ENCODE measurements around the gene CELSR1.

Gene CELSR1

DNA sequence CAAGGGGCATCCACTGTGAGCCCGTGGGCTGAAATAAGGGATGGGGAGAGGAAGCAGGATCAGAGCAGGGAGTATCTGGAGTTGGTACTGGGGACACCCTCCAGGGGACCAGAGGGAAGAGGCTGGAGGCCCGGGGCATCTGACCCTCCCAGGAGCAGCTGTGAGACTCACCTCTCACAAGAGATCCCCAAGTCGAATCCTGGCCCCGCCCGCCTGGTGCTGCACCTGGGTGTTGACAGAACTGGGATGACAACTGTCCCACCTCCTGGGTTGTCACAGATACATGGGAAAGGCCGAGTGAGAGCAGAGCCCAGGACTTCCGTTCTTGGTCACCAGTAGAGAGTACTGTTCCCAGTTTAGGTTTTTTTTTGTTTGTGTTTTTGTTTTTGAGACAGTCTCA lies 78.9 kb downstream of the CELSR1 start:
- no peak for DNase-seq (ENCODE audit: low read depth)

GRCh38 chr22:46457502-46458488 lies 79.6 kb downstream of the CELSR1 start:
- DNase-seq (ENCODE audit: low read depth) = no peak

- DNase-seq (ENCODE audit: low read depth) = no peak
Measured at GRCh38 chr22:46456818-46457163, 80.6 kb downstream of the CELSR1 start.

- DNase-seq (ENCODE audit: low read depth) = no peak
Measured at GRCh38 chr22:46455446-46455845, 82.0 kb downstream of the CELSR1 start.

DNA sequence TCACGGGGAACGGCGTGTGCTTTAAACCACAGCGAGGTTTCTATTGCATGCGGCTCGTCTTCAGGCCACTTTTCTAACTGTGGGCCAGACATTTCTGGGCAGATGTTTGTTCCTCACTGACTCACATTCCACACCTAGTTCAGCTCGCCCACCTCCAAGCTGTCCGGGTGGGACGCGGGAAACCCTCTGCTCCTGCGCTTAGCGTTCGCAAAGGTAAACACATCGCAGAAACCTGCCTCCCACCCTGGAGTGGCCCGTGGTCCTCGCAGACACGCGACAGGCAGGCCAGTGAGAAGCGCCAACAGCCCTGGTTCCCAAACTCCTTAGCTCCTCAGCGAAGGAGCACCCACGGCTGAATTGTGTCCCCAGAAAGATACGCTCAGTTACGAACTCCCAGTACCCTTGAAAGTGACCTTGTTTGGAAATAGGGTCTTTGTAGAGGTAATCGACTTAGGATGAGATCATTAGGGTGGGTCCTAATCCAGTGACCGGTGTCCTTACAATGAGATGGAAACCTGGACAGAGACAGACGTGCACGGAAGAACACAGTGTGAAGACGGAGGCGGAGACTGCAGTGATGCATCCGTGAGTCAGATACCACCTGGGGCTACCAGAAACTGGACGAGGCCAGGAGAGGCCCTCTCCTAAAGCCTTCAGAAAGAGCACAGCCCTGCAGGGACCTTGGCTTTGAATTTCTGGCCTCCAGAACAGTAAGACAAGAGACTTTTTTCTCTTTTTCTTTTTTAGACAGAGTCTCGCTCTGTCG lies 82.7 kb downstream of the CELSR1 start:
- DNase-seq (ENCODE audit: low read depth) = no peak

DNA sequence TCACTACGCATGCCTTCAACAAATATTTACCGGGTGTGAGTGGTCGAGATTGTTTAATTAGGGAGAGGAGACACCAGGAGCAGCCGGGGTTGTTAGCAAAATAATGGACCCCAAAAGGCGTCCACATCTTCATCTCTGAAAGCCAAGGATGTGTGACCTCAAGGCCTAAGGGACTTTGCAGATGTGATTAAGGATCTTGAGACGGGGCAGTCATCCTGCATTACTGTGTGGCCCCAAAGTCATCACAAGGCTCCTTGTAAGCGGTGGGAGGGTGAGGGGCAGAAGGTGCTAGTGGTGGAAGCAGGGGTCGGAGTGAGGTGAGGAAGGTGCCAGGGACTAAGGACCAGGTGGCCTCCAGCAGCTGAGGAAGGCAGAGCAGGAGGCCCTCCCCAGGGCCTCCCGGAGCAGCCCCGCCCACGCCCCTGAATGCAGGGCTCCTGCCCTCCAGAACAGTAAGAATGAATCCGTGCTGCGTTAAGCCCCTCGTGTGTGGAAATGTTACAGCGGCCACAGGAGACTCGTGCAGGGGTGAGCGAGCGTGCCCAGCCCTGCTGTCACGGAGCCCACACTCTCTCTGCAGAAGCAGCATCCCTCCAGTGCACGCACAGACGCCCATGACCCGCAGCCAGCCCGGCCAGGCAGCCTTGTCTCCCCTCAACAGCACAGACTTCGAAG lies 83.5 kb downstream of the CELSR1 start:
- no peak for DNase-seq (ENCODE audit: low read depth)

DNA sequence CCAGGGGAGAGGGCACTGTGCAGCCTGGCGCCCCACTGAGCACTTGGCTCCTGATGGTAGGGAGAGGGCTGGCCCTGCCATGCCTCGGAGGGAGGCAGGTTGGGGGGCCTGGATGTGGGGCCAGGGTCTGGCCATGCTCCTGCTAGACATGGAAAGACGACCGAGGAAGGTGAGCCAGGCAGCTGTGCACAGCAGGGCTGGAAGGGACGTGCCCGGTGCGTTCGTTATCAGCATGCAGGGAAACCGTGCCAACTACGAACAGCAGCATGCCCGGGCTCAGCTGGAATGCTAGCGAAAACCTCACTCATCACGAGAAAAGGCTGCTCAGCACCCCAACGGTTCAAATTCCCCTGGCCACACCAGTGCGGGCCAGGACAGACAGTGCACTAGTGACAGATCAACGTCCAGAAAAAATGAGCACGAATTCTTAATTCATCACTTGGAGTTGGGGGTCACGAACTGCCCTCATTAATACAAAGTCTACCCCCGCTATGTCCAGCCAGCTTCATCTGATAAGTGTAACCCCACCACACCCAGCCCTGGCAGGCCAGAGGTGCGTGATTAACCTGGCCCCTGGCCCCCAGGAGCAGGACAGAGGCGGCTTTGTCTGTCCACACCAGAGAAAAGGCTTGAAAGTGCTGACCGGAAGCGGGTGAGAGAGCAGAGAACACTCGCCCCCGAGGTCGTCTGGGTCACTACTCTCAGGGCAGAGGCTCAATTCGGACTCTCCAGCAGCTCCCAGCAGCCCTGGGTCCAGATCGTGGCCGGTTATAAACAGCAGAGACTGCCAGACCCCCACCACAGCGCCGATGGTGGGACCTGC lies 84.2 kb downstream of the CELSR1 start:
- no peak for DNase-seq (ENCODE audit: low read depth)

GRCh38 chr22:46452195-46453005 lies 85.0 kb downstream of the CELSR1 start:
- DNase-seq (ENCODE audit: low read depth) = no peak

DNA sequence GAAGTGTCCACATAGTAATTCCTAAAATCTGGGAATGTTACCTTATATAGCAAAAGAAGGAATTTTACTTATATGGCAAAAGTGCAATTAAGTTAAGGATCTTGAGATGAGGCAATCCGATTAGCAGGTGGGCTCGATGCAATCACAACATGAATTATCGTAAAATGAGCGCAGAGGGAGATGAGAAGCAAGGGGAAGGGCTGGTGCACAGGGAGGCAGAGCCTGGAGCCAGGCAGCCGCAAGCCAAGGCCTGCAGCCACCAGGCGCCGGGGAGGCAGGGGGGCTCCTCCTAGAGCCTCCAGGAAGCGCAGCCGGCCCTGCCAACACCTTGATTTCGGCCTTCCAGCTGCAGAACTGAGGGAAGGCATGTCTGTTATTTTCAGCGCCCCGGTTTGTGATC lies 85.7 kb downstream of the CELSR1 start:
- no peak for DNase-seq (ENCODE audit: low read depth)

- DNase-seq (ENCODE audit: low read depth) = no peak
Measured at GRCh38 chr22:46450931-46451561, 86.4 kb downstream of the CELSR1 start.

GRCh38 chr22:46449974-46450745 lies 87.3 kb downstream of the CELSR1 start:
- DNase-seq (ENCODE audit: low read depth) = no peak

- DNase-seq (ENCODE audit: low read depth) = no peak
Measured at GRCh38 chr22:46449116-46449691, 88.2 kb downstream of the CELSR1 start.

GRCh38 chr22:46448333-46448732 lies 89.1 kb downstream of the CELSR1 start:
- DNase-seq (ENCODE audit: low read depth) = no peak

GRCh38 chr22:46447906-46448305 lies 89.5 kb downstream of the CELSR1 start:
- no peak for DNase-seq (ENCODE audit: low read depth)

DNA sequence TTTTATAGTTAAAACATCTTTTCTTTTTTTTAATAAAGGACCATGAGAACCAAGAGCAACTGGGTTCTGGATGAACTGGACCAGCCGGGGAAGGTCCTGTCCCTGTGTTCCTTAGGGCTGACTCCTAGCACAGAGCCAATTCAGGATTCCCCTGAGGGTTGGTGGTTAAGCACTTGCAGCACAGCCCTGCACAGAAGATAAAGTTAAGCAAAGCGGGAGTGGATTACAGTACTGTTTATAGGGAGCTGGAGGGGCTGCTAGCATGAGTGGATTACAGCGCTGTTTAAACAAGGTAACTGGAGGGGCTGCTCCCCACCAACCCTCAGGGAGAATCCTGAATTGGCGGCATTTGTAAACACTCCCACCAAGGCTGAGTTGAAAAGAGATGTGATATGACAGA lies 90.6 kb downstream of the CELSR1 start:
- DNase-seq (ENCODE audit: low read depth) = no peak

DNA sequence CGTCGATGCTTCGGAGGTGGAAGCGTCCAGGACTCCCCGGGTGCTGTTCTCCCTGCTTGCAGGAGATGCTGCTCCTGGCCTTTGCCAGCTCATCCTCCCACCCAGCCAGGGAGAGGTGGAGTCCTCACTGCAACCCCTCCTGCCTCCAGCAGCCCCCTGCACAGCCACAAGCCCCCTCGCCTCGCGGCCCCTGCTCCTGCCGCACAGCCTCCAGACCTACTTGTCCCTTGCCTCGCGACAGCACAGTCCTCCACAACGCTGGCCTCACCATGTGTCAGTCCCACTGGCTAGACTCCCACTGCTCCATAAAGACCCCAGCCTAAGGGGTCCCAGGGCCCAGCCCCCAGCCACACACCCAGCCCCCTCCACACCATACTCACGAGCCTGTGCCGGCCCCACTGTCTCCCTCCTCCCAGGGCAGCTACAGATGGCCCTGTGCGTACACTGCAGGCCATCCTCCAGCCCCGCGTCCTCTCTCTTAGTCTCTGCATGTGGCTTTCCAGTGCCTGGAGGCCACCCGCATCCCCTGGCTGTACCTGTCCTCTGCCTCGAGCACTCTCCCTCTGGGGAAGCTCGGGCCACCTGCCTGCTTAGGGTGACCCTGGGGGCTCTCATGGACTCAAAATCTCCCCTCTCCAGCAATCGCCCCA lies 91.5 kb downstream of the CELSR1 start:
- DNase-seq (ENCODE audit: low read depth) = no peak

DNA sequence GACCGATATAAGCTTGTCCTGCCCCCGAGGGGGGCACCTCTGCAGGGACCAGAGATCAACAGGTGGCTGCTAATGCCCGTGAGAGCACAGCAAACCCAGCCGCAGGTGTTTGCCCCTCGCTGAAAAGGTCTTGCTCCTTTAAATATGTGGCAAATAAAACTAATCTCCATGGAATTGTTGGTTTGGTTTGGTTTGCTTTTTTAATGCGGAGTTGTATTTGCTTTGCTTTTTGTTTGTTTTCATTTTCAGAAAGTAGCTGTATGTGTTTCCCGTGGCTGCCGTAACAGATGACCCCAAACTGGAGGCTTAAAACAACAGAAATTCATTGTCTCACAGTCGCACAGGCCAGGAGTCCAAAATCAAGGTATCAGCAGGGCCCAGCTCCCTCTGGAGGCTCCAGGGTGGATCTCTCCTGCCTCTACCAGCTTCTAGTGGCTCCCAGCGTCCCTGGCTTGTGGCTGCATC lies 93.0 kb downstream of the CELSR1 start:
- no peak for DNase-seq (ENCODE audit: low read depth)

- DNase-seq (ENCODE audit: low read depth) = no peak
Measured at GRCh38 chr22:46443850-46444389, 93.5 kb downstream of the CELSR1 start.

Data from activated gamma-delta T cell treated with anti-CD3 and anti-CD28 coated beads, Interleukin-2, amount 50 U/mL, for 16 hours (primary cell).